Astrocyte of the hippocampus (primary cell): Measurements from ENCODE around the gene CDHR3.

ENCODE experiments used
- DNase-seq: peaks from one replicate; pipeline ENCODE4 v3.0.0; 2011; ENCODE audit warnings: low read depth, low spot score

CDHR3 gene

DNA sequence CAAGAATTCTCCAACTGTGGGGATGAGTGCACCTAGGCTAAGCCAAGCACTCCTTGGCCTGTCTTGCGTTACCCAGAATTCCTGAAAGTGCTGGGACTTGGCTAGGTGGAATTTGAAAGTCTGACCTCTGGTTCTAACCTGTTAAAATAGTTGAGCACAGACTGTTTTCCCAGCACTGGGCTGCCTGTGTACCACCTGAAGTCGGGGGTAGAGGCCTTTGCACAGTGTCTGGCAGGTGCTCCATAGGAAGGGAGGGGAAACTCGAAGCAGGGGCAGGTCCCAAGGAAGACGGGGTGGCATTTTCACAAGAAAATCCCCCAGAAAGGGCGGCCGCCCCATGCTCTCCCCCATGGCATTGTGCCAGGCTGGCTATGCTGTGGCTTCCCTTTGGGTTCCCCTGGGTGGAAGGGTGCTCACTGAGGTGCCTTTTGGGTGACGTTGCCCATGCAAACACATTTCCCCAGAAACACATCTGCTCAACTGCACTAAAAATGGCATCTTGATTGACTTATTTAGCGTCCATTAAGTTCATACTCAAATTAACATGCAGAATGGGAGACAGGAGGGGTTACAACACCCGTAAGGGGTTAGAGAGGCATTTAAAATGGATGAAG is 86.2 kb downstream of the CDHR3 start:
- DNase-seq: no peak

DNA sequence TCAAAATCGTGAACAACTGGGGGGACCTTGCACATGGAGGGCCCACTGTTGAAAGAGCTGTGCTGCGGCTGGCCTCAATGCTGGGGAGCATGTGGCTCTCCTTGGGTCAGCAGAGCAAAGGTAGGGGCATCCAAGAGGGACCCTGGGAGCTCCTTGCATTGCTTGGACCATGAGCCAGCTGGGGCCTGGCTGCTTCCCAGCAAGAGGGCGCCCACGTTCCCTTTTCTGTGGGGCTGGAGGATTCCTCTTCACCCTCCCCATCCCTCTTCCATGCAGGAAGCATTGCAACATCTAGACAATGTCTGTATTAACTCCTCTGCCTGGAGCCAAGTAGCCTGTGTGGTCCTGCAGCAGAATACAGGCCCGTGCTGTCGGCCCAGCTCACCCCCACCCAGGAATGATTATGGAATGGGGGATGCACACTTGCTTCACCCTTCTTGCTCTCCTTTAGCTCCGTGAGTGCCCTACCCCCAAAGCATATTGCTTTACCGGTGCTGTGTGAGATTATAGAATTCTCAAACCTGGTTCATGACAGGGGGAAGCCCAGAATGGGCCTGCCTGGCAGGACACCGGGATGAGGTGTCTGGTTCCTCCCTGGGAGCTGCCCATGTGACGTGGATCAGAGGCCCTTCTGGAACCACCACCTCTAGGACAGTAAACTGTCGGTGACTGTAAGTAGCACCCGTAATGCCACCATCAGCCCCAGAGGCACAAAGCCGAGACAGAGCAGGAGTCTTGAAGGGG is 87.1 kb downstream of the CDHR3 start:
- no peak for DNase-seq

DNA sequence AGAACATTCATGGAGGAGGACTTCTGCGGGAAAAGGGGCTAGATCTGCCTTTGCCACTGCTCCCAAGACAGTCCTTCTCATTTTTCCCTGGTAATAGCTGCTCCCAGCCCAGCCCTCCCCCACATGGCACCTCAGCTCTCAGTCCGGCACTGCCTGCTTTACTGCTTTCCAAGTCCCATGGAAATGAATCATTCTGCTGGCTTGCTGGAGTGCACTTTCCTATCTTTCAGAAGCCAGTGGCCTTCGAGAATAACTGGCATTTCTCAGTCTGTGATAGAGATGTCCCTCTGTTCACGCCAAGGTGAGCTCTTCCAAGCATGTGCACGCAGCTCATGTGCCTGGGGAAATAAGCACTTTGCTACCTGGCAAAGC is 87.7 kb downstream of the CDHR3 start:
- peak; percentile 73 for DNase-seq

DNA sequence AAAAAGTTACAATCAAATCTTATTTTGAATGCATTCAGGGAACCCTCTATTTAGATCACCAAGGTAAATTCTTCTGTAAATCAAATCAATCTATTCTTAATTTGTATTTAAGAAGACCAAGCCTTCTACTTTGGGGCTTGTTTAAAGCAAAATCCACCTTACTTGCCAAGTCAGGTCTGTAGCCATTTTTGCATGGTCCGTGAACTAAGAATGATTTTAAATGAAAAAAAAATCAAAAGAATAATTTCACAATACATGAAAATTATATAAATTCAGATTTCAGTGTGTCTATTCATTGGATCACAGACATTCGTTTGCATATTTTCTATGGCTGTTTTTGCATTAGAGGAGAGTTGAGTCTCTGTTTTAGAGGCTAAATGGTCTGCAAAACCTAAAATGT is 89.6 kb downstream of the CDHR3 start:
- no peak for DNase-seq

DNA sequence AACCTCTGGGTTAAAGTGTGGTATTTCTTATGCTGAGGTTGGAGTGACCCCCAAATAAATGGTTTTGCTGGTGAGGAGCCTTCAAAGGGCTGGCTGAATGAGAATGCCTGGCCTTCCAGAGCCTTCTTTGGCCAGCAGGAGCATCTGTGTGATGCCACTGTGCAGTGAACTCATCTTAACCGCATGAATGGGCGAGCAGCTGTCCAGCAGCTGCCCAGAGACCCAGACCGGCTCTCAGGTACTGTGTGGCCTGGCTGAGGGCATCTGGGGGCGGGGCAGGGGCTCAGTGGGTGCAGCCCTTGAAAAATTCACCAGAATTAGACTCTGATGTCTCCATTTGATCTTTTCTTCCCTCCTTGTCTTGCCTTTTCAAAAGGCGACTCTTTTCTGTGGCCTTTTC is 90.0 kb downstream of the CDHR3 start:
- DNase-seq: no peak

DNA sequence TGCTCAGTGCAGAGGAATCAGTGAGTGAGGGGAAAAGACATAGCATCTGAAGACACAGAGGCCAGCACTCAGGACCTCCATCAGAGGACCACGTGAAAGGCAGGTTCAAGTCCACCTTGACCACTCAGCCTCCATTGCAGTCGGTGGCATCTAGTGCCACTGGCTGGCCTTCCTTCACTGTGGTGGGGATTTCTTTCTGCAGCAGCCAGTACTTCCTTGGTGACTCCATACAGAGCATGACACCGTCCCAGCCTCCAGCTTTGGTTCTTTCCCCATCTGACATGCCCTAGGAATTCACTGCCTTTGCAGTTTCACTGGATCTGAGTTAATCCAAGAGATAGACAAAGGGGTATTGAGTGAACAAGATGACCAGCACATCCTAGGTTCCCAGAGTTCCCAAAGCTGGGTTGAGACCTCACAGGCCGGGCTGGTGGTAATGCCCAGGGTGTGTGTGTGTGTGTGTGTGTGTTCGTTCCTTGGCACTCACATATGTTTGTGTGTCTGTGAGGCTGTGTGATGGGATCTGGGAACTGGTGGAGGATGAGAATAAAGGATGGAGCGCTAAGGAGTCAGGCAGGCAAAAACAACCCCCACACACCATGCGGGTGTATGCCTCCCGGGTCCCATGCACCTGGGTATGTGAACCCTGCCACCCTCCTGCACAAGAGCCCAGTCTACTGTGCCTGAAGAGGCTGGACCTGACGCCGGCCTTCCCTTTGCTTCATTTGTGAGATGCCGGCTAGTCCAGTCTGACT is 91.3 kb downstream of the CDHR3 start:
- DNase-seq: no peak

DNA sequence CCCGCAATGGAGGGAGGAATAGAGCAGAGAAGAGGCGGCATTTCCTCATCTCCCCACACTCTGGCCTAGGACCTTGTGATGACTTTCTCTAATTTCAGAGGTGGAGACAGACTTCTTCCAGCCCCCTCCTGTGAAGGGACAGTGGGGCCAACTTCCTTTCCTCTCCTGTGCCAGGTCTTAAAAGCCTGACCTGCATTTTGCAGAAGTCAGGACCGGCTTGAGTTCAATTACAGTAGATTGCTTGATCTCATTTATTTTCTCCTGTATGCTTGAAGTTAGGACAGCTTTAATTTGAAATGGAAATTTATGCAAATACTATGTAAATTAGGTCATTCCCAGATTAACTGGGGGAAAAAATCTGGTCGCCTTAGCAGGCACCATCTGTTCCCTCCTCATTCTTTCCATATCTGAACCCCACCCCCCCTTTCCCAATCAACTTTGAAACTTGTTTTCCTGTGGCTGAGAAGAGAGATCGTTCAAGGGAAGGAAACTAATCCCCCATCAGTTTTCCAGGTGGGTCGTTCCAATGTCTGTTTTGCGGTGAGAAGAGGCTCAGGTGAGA is 92.0 kb downstream of the CDHR3 start:
- DNase-seq: no peak

DNA sequence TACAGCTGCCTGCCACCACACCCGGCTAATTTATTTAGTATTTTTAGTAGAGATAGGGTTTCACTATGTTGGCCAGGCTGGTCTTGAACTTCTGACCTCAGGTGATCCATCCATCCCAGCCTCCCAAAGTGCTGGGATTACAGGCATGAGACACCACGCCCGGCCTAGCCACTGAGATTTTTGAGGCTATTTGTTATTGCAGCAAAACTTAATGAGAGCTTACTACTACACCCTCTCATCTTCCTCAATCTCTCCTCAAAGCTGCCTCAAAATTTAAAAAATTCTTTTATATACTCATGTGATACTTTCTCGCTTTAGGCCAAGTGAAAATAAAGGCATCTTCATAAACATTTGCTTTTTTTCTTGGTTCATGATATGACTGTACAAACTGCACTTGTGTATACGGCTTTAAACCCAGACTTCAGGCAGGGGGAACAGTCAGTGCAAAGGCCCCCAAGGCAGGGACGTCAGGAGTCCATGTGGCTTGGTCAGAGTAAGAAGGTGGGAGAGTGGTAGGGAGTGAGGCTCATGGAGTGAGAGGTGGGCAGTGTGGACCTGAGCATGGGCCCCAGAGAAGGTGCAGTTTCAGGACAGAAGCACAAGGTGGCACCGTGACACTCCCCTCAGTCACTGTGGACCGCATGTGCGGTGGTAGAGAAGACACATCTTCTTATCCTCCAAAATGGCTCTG is 93.6 kb downstream of the CDHR3 start:
- peak; percentile 86 for DNase-seq

DNA sequence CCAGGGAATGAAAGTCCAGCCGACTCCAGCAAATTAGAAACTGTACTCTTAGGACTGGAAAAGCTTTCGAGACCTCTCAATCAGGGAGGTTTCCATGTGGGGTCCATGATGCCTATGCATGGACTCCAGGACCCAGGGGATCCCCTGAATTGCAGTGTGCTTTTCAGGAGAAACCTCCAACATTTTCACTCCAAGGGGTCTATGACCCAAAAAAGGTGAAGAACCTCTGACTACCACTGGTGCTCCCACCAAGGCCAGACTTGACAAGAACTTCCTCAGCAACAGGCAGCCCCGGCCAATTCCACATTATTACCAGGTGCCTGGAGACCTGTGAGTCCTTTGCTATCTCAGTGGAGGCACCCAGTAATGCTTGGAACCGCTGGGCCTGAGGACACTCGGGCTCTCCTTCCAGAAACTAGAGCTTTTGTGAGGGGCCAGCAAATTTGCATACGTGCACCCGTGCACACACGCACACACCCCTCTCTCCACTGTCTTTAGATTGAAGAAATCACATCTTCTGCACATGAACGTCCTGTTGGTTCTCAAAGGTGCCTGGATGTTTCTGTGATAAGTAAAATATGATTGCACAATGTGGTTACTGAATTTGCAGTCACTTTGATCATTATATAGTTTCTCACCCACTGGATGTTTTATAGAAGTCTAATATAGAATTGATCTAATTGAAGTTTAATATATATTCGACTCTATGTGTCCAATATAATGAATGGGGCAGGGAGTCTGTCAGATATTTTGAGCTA is 94.3 kb downstream of the CDHR3 start:
- DNase-seq: no peak

DNA sequence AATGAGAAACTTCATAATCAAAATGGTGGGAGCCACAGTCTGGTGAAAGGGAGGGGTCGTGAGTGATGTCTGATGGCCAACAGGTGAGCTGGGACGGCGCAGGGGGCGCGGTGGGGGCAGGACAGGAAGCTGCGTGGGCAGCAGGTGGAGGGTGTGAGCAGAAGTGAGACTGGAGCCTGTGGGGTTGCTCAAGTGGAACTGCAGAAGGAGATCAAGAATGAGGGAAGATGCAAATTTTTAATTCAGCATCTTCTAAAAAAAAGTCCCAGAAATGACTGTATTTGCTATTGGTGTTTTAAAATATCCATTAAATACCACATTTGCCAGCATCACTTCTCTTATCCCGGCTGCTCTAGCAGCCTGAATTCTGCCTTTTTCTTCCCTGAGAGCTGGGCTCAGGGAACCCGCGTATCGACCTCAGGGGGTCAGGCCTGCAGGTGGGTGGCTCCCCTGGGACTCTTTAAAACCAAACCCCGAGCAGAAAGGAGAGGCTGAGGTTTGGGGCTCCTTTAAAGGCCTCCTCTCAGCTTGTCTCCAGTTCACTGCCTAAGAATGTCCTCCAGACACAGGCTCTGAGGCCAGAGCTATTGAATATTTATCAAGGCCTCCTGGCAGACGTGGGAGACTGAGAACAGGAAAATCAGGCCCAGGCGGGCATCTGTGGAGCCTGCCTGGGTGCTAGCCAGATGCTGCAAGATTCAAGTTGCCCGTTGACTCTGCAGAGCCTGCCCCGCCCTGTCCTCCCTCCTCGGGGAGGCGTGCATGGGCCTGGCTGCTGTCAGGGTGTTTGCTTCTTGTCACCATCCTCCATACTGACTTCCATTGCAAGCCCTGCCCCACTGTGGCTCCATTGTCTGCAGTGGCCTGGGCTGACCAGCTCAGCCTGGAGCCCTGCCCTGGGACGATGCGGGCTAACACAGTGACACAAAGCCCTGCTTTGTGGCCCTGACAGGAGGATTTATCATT is 95.2 kb downstream of the CDHR3 start:
- peak; percentile 77 for DNase-seq

DNA sequence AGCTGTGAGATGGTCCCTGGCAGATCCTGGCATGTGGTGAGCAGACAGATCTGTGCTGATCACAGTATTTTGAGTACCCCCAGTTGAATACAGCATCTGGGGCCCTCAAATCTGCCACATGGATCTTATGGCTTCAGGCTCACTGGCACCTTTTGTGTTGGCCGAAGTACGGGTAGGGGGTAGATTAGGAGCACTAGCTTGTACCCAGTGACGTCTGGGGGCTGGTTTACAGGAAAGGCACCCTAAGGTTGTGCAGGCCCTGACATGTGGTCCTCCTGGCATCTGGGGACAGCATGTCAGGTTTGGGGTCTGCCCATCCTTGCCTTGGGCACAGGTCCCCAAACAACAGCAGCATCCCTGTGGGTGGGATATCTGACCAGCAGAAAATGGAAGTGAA is 95.9 kb downstream of the CDHR3 start:
- DNase-seq: no peak

DNA sequence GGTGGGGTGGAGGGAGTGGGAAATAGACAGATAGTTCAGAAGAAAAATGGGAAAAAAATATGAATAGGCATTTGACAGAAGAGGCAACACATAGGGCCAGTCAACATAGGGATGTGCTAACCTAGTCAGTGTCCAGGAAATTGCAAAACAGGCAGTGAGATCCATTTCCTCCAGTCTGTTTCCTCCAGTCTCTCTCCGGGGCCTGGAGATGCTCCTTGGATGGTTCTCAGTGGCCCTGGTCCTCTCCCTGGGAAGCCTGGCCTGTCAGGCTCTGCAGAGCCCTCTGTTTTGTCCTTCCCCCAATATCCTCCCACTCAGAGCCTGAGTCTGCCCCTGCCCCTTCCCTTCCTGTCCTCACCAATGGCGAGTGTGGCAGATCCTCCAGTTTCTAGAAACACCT is 96.5 kb downstream of the CDHR3 start:
- no peak for DNase-seq

DNA sequence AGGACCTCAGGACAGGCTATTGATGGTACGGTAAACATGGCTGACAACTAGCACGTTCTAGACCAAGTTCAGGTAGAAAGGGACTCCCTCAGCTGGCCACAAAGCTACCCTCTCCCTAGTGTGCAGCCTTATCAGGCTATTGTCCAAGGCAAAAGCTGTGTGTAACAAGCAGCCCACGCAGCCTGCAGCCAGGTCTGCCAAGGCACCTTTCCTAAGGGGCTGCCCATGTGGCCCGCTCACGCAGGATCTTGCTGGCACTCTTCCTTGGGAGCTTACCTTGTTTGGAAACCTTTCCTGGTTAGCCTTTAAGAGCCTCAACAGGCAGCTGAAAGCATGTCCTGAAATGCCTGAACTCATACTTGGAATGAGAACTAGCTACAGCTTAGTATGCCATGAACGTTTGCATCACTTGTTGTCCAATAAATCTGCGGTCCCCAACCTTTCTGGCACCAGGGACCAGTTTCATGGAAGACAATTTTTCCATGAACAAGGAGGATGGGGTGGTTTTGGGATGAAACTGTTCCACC is 97.4 kb downstream of the CDHR3 start:
- no peak for DNase-seq

DNA sequence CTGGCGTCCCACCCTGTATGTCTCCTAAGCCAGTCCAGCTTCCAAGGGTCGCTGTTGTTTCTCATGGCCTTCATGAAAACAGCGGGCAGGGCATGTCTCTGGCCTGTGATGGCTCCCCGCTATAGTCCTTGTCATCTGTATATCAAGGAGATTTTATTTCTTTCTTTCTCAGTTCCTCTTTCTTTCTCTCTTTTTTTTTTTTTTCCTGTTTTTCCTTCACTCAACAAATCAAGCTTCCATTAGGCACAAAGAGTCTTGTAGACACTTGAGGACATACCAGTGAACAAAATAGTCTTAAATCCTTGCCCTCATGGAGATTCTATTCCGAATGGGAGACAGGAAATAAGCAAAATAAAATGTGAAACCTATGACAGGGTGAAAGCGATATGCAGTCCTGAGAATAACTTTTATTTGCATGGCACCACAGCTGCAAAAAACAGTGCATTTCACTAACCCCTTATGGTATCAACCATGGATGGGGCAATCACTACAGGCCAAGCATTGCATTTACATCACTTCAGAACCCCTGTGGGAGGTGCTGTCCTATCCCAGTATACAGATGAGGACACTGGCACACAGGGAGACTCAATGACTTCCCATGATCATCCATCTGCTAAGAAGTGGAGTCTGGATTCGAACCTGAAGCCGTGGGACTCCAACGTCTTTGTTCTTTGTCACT is 98.4 kb downstream of the CDHR3 start:
- DNase-seq: no peak

DNA sequence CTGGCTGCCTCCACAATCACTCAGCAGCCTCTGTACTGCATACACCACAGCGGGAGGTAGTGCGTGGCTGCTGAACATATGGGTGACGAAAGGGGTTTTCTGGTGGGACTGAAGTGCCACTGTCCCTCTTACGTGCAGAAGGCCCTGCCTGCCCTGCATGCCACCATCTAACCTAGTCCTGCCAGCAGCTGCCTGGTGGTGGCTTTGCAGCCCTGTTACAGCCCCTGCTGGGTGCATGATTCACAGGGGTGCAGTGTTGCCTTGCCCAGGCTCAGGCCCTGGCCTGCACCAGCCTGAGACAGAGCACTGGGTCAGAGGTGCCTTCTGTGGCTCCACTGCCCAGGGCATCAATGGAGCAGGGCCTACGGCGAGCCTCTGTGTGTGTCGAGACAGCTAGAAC is 98.9 kb downstream of the CDHR3 start:
- DNase-seq: no peak

DNA sequence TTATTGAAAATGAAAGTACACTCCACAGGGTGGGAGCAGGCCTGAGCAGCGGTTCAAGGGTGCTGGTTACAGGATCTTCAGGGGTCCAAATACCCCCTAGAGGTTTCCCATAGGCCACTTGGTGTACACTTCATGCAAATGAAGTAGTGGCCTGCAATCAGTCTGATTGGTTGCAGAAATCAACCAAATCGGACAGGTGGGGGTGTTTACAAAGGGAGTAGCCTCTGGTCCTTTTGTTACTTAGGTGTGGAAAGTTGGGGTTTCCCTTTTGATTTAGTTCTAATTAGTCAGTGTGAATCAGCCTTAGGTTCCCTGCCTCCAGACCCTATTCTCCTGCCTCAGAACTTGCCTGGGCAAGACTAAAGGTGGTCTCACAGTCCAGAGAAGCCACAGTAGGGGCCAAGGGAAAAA is 99.5 kb downstream of the CDHR3 start:
- DNase-seq: no peak

DNA sequence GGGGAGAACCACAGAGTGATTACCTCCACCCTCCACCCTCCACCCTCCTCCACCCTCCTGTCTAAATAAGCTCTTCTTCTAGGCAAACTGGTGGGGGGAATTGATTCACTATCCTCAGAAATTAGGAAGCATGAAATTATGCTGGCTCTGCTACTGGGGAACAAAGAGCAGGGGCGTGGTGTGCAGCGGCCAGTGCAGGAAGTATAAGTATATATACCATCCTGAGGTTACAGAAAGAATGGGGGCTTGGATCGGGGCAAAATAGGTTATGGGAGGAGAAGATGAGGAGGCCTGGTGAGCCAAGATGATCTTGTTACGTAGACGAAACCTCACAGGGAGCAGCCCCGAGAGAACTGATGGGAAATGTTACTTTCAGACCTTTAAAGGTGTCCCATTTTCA is 100.0 kb downstream of the CDHR3 start:
- no peak for DNase-seq

DNA sequence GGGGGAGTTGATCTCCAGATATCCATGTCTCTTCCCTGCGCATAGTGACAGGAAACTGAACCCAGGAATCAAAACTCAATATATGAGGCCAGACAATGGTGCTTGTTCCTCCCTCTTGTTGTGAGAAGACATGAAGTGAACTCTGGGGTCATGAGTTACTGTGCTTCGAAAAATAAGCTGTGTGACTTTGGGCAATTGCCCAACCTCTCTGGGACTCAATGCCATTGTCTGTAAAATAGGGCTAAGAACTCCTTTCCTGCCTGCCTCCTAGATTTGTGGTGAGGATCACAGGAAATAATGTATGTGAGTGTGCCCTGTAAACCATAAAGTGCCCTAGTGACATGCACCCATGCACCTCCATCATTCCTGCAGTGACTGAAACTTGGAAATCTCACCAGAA is 100.6 kb downstream of the CDHR3 start:
- no peak for DNase-seq

DNA sequence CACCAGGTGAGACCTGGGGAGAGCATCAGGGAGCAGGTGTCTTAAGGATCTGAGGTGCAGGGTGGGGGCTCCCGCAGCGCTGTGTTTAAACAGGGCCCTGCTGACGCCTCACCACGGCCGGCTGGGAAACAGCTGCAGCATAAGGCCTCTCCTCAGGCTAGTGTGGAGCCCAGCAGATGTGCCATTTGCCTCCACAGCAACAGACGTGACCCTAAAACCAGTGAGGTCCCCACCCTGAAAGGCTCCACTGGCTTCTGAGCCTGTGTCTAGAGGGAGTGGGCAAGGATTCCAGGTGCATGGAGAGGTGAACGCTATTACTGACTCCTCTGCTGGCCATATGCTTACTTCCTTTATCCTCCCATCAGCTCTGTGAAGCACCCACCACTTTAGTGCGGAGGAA is 101.3 kb downstream of the CDHR3 start:
- no peak for DNase-seq
